ENCODE results near the gene SPC24.

DNA sequence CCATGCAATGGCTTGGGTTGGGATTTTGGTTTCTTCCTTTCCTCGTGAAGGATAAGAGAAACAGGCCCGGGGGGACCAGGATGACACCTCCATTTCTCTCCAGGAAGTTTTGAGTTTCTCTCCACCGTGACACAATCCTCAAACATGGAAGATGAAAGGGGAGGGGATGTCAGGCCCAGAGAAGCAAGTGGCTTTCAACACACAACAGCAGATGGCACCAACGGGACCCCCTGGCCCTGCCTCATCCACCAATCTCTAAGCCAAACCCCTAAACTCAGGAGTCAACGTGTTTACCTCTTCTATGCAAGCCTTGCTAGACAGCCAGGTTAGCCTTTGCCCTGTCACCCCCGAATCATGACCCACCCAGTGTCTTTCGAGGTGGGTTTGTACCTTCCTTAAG is 24.1 kb downstream of the SPC24 start:
- TF ChIP-seq, protein P1, sequence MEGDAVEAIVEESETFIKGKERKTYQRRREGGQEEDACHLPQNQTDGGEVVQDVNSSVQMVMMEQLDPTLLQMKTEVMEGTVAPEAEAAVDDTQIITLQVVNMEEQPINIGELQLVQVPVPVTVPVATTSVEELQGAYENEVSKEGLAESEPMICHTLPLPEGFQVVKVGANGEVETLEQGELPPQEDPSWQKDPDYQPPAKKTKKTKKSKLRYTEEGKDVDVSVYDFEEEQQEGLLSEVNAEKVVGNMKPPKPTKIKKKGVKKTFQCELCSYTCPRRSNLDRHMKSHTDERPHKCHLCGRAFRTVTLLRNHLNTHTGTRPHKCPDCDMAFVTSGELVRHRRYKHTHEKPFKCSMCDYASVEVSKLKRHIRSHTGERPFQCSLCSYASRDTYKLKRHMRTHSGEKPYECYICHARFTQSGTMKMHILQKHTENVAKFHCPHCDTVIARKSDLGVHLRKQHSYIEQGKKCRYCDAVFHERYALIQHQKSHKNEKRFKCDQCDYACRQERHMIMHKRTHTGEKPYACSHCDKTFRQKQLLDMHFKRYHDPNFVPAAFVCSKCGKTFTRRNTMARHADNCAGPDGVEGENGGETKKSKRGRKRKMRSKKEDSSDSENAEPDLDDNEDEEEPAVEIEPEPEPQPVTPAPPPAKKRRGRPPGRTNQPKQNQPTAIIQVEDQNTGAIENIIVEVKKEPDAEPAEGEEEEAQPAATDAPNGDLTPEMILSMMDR (IDR thresholded peaks at IDR 0.05): no peak
- TF ChIP-seq POLR2A (IDR thresholded peaks at IDR 0.05): no peak
- TF ChIP-seq POLR2AphosphoS5 (IDR thresholded peaks at IDR 0.05; ENCODE audit: insufficient read depth in 1 of 2, low read depth in 1 of 2): no peak

Data from vagina (tissue), 2 donors.